Stomach (tissue), 4 donors: Measurements from ENCODE around the gene LRRC46.

Experiments
- CTCF ChIP-seq, 7 experiments: fragments of 450-650 bp in 4 of 7; fragments of 200-600 bp in 3 of 7; sonication (generic) in 3 of 7; IDR thresholded peaks; one replicate each; pipeline ENCODE4 v1.5.1; 2016 to 2019; ENCODE audit warnings: antibody characterized with exemption in 7 of 7, control low read depth in 2 of 7, mild to moderate bottlenecking in 1 of 7
- EP300 ChIP-seq: sonication (generic); formaldehyde crosslinking; IDR thresholded peaks from one replicate; pipeline ENCODE4 v1.6.1; 2017; ENCODE audit warnings: antibody characterized with exemption
- POLR2A ChIP-seq, 4 donors: fragments of 450-650 bp; IDR thresholded peaks; one replicate each; pipeline ENCODE4 v1.6.1; 2016; ENCODE audit warnings: antibody characterized with exemption in 4 of 4, control low read depth in 2 of 4, mild to moderate bottlenecking in 1 of 4, moderate library complexity in 1 of 4

DNA sequence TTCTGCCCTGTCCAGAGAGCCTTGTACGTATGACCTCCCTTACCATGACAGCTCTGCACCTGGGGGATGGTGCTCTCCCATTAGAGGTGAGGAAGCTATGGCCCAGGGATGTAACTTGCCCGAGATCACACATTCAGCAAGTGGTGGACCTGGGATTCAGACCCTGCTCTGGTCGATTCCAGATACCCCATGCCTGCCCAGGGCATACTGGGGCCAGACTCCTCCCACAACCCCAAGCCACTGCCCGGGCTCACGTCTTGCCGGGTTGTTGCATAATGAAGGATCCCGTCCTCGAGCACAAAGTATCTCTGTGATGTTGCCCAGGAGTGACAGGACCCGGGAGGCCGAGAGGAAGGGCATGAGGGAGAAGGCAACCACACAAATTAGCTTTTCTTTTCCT lies 12.0 kb upstream of the LRRC46 start:
- TF ChIP-seq POLR2A (IDR thresholded peaks at IDR 0.05) (no peak), CTCF (IDR thresholded peaks at IDR 0.05) (no peak), EP300 (no peak)
